ENCODE measurements around the gene CAMSAP1. TPM values are rescaled to one million over a fixed set of nuclear protein-coding genes. Genes with fewer than 3 reads are reported as not detected.

CAMSAP1 gene
- total RNA-seq, 1 donor from 2014 or later: 34.8 TPM

- Mint-ChIP-seq H3K27me3 (ENCODE audit: low read depth, unreplicated experiment) (no peaks in the 10 kb centered on the region), H3K36me3 (ENCODE audit: low read depth, unreplicated experiment) (peaks cover 14% of the 10 kb centered on the region), H3K27ac (ENCODE audit: unreplicated experiment) (no peak overlapping the region), H3K4me3 (ENCODE audit: unreplicated experiment) (no peak overlapping the region), H3K4me1 (ENCODE audit: low read depth, unreplicated experiment) (peaks cover 5% of the 10 kb centered on the region), H3K9me3 (ENCODE audit: unreplicated experiment) (peaks cover 13% of the 10 kb centered on the region)
- no peaks in the 10 kb centered on the region for H3K4me1 ChIP-seq (ENCODE audit: insufficient read depth, low read length)
- TF ChIP-seq CTCF (IDR thresholded peaks at IDR 0.05; ENCODE audit: insufficient read depth, low read depth, low read length): no peak
- H2AFZ ChIP-seq (ENCODE audit: low read depth, low read length): no peak overlapping the region
- DNase-seq (ENCODE audit: low read depth) (no peak), FAIRE-seq (no peak)
- H3K79me2 ChIP-seq (ENCODE audit: insufficient read depth, low read length): peaks cover 65% of the 10 kb centered on the region
- H3K9me3 ChIP-seq (ENCODE audit: insufficient read depth, low read depth, low read length): no peaks in the 10 kb centered on the region
- H3K27ac ChIP-seq (ENCODE audit: low read depth, low read length): no peak overlapping the region
- peaks cover 71% of the 10 kb centered on the region for H4K20me1 ChIP-seq (ENCODE audit: insufficient read depth, low read length)
- no peaks in the 10 kb centered on the region for H3K36me3 ChIP-seq (ENCODE audit: insufficient read depth, low read length)
- no peak overlapping the region for H3K9ac ChIP-seq (ENCODE audit: low read length)
- no peak overlapping the region for H3K4me3 ChIP-seq (ENCODE audit: insufficient read depth, low read depth, low read length)
- H3K4me2 ChIP-seq (ENCODE audit: low read length): no peak overlapping the region
- no peaks in the 10 kb centered on the region for H3K27me3 ChIP-seq (ENCODE audit: insufficient read depth, low read length)
Measured at GRCh38 chr9:135839516-135839915, 67.8 kb downstream of the CAMSAP1 start.

GRCh38 chr9:135835131-135835530, 72.2 kb downstream of the CAMSAP1 start:
- Mint-ChIP-seq H3K9me3 (ENCODE audit: unreplicated experiment) (no peaks in the 10 kb centered on the region), H3K27ac (ENCODE audit: unreplicated experiment) (no peak overlapping the region), H3K4me1 (ENCODE audit: low read depth, unreplicated experiment) (peaks cover 2% of the 10 kb centered on the region), H3K36me3 (ENCODE audit: low read depth, unreplicated experiment) (no peaks in the 10 kb centered on the region), H3K4me3 (ENCODE audit: unreplicated experiment) (no peak overlapping the region), H3K27me3 (ENCODE audit: low read depth, unreplicated experiment) (no peaks in the 10 kb centered on the region)
- no peaks in the 10 kb centered on the region for H3K36me3 ChIP-seq (ENCODE audit: insufficient read depth, low read length)
- H4K20me1 ChIP-seq (ENCODE audit: insufficient read depth, low read length): peaks cover 86% of the 10 kb centered on the region
- no peak for TF ChIP-seq EZH2 (IDR thresholded peaks at IDR 0.05; ENCODE audit: insufficient read depth, low read length)
- no peak for TF ChIP-seq CTCF (IDR thresholded peaks at IDR 0.05; ENCODE audit: insufficient read depth, low read depth, low read length)
- no peaks in the 10 kb centered on the region for H3K4me1 ChIP-seq (ENCODE audit: insufficient read depth, low read length)
- no peak overlapping the region for H2AFZ ChIP-seq (ENCODE audit: low read depth, low read length)
- H3K27me3 ChIP-seq (ENCODE audit: insufficient read depth, low read length): no peaks in the 10 kb centered on the region
- DNase-seq (ENCODE audit: low read depth) (no peak), FAIRE-seq (no peak)
- H3K4me3 ChIP-seq (ENCODE audit: insufficient read depth, low read depth, low read length): no peak overlapping the region
- no peaks in the 10 kb centered on the region for H3K9me3 ChIP-seq (ENCODE audit: insufficient read depth, low read depth, low read length)
- H3K9ac ChIP-seq (ENCODE audit: low read length): no peak overlapping the region
- H3K27ac ChIP-seq (ENCODE audit: low read depth, low read length): no peak overlapping the region
- peaks cover 73% of the 10 kb centered on the region for H3K79me2 ChIP-seq (ENCODE audit: insufficient read depth, low read length)
- no peak overlapping the region for H3K4me2 ChIP-seq (ENCODE audit: low read length)

GRCh38 chr9:135833864-135834263, 73.5 kb downstream of the CAMSAP1 start:
- Histone ChIP-seq H2AFZ (ENCODE audit: low read depth, low read length) (no peak overlapping the region), H3K79me2 (ENCODE audit: insufficient read depth, low read length) (peaks cover 72% of the 10 kb centered on the region), H3K27me3 (ENCODE audit: insufficient read depth, low read length) (no peaks in the 10 kb centered on the region), H3K4me2 (ENCODE audit: low read length) (no peak overlapping the region), H3K9ac (ENCODE audit: low read length) (no peak overlapping the region), H3K4me3 (ENCODE audit: insufficient read depth, low read depth, low read length) (no peak overlapping the region), H3K36me3 (ENCODE audit: insufficient read depth, low read length) (no peaks in the 10 kb centered on the region), H3K27ac (ENCODE audit: low read depth, low read length) (no peak overlapping the region), H3K9me3 (ENCODE audit: insufficient read depth, low read depth, low read length) (no peaks in the 10 kb centered on the region), H3K4me1 (ENCODE audit: insufficient read depth, low read length) (no peaks in the 10 kb centered on the region), H4K20me1 (ENCODE audit: insufficient read depth, low read length) (peaks cover 83% of the 10 kb centered on the region)
- FAIRE-seq (no peak), DNase-seq (ENCODE audit: low read depth) (no peak)
- Mint-ChIP-seq H3K4me3 (ENCODE audit: unreplicated experiment) (no peak overlapping the region), H3K27ac (ENCODE audit: unreplicated experiment) (no peak overlapping the region), H3K27me3 (ENCODE audit: low read depth, unreplicated experiment) (no peaks in the 10 kb centered on the region), H3K9me3 (ENCODE audit: unreplicated experiment) (peaks cover under 1% of the 10 kb centered on the region), H3K36me3 (ENCODE audit: low read depth, unreplicated experiment) (peaks cover 3% of the 10 kb centered on the region), H3K4me1 (ENCODE audit: low read depth, unreplicated experiment) (no peaks in the 10 kb centered on the region)
- TF ChIP-seq EZH2 (IDR thresholded peaks at IDR 0.05; ENCODE audit: insufficient read depth, low read length) (no peak), CTCF (IDR thresholded peaks at IDR 0.05; ENCODE audit: insufficient read depth, low read depth, low read length) (no peak)
